HG03575 (cell line): ENCODE results near the gene KRT23.

Experiments
- ATAC-seq: cut with Tn5 transposase; IDR thresholded peaks from one replicate; pipeline ENCODE4 v1.9.1; 2021; ENCODE audit not compliant: unreplicated experiment, insufficient number of reproducible peaks, low FRiP score; ENCODE audit errors: extremely low read depth

KRT23 gene

DNA sequence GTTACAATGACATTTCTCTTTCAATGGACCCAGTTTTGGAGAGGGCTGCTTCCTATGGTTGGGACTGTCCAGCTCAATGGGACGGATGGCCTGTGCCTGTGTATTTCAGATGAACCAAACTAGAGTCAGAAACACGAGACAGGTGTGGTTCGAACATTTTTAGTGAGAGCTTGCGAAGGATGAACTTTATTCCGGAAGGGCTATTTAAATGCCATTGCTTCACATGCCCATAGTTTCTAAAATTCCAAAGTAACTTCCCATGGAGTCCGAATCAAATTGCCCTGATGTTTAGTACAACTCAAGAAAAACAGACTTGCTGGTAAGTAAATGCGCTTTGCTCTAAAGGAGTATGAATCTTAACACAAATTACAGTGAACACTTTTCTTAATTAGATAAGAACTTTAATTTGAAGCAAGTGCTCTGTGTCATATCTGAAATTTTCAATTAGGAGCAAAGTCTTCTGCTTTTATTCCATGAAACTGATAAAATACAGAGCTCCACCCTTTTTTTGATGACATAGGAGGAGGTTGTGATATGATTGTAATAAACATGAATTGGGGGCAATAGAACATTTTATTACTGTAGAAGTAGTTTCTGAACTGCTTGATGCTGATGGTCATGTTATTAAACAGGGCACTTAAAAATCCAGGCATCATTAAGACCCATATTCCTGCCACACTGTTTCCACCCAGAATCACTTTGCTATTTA lies 53.7 kb downstream of the KRT23 start:
- ATAC-seq: no peak

DNA sequence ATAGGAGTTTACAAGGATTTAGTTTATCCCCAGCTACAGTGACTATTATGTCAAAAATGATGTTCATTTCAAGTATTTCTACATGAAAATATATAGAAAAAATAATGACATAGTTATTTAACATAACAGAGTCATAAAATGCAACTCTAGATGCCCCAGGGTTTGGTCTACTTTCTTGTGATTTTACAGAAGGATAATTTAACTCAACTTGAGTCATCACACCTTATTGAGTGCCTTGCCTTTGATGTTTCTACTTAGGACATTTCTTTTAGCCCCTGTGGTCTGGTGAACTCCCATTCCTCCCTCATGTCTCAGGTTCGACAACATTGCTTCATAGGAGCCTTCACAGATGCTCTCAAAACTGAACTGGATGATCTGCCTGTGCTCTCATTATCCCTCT lies 54.4 kb downstream of the KRT23 start:
- no peak for ATAC-seq

DNA sequence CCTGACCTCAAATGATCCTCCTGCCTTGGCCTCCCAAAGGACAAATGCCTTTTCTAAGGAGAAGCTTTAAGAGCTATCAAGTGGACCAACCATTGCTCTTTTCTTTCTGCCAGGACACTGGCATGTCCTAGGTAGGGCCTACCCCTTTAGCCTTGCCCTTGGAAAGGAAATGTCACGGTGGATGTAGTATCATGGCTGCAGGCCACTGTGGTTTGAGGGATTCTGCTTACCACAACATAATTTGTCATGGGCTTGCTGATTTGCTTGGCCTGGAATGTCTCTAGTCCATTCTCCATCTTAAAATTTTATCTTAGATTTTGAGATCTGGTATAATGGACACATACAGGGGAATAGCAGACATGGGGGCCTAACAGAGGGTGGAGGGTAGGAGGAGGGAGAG lies 58.4 kb downstream of the KRT23 start:
- no peak for ATAC-seq

DNA sequence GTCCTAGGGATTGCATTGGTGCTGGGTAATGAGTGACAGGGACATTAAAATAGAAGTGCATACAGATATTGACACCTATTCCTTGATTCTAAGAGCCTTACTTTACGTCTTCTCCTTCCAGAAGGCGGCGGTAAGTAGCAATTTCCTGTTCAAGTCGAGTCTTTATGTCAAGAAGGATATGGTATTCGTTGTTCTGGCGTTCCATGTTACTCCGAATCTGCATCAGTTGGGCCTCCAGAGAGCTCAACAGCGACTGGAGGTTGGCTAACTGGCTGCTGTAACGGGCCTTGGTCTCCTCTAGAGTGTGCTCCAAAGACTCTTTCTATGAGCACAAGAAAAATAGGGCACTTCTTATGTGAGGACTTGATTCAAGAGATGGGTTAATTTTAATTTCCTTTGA lies 59.4 kb downstream of the KRT23 start:
- no peak for ATAC-seq

GRCh38 chr17:40873801-40874200 lies 63.6 kb downstream of the KRT23 start:
- no peak for ATAC-seq

GRCh38 chr17:40873255-40873654 lies 64.2 kb downstream of the KRT23 start:
- ATAC-seq: no peak
